Upper lobe of left lung (tissue), 6 donors: ENCODE results near the gene HIVEP2. TPM values are rescaled to one million over a fixed set of nuclear protein-coding genes. Genes with fewer than 3 reads are reported as not detected.

Experiments used
- ATAC-seq, 2 donors: fragments of 200-7000 bp; cut with Tn5 transposase; one replicate each; pipeline ENCODE4 v1.9.1; 2022; ENCODE audit warnings: mild to moderate bottlenecking in 2 of 2, moderate library complexity in 2 of 2; ENCODE audit not compliant: low FRiP score in 2 of 2
- DNase-seq, 2 donors: peaks; one replicate each; pipeline ENCODE4 v3.0.0-alpha.2; 2019 to 2020
- H3K27ac ChIP-seq, 4 donors: fragments of 200-600 bp; sonication (generic); one replicate each; pipeline ENCODE4 v1.5.1; 2016 to 2019
- H3K27me3 ChIP-seq, 4 donors: fragments of 200-600 bp; sonication (generic); one replicate each; pipeline ENCODE4 v1.5.1; 2017 to 2019
- H3K36me3 ChIP-seq, 4 donors: fragments of 200-600 bp; sonication (generic); one replicate each; pipeline ENCODE4 v1.5.1; 2016 to 2019
- H3K4me1 ChIP-seq, 4 donors: fragments of 200-600 bp; sonication (generic); one replicate each; pipeline ENCODE4 v1.5.1; 2018 to 2019
- H3K4me3 ChIP-seq, 4 donors: fragments of 200-600 bp; sonication (generic); one replicate each; pipeline ENCODE4 v1.5.1; 2017 to 2019; ENCODE audit warnings: mild to moderate bottlenecking in 2 of 4, moderate library complexity in 1 of 4
- H3K9me3 ChIP-seq, 4 donors: fragments of 200-600 bp; sonication (generic); one replicate each; pipeline ENCODE4 v1.5.1; 2018 to 2019
- CTCF ChIP-seq, 6 experiments: fragments of 450-650 bp in 4 of 6; fragments of 200-600 bp in 2 of 6; sonication (generic) in 2 of 6; IDR thresholded peaks; one replicate each; pipeline ENCODE4 v1.5.1; 2016 to 2019; ENCODE audit warnings: antibody characterized with exemption in 6 of 6
- EP300 ChIP-seq, 4 donors: sonication (generic); formaldehyde crosslinking; IDR thresholded peaks; one replicate each; pipeline ENCODE4 v1.5.1; 2017; ENCODE audit warnings: antibody characterized with exemption in 4 of 4, control low read depth in 2 of 4
- POLR2A ChIP-seq, 4 donors: fragments of 450-650 bp; IDR thresholded peaks; one replicate each; pipeline ENCODE4 v1.5.1; 2016 to 2017; ENCODE audit warnings: antibody characterized with exemption in 4 of 4, mild to moderate bottlenecking in 2 of 4
- POLR2AphosphoS5 ChIP-seq, 2 donors: sonication (generic); formaldehyde crosslinking; IDR thresholded peaks; one replicate each; pipeline ENCODE4 v1.5.1; 2017; ENCODE audit warnings: antibody characterized with exemption in 2 of 2
- WGBS, 2 donors: methylation state at CpG; one replicate each; pipeline ENCODE4 v1.1.5; 2017 to 2018; 5-methylcytosine and 5-hydroxymethylcytosine counted together
- total RNA-seq, 6 donors: library from RNA; depleted of rRNA in 4 of 6; stranded (reverse); fragments of >200 nt in 4 of 6; gene quantifications; one replicate each; pipeline versions ENCODE4 v1.1.0 to v1.2.1, GENCODE V29; 2016 to 2021
- donor health status: DM: no; HTN: no; CAD: no; lungs with moderate emphysema.
- donor health status: DM: no; HTN: yes; CAD: no; lungs with severe emphysema.

HIVEP2 gene
- total RNA-seq, 6 donors from 2014 or later: 10.4 to 32.5 (median 19.6) TPM

GRCh38 chr6:142860498-142860897 is 84.5 kb downstream of the HIVEP2 start:
- Histone ChIP-seq H3K9me3 (no peaks in the 10 kb centered on the region), H3K27ac (no peak overlapping the region), H3K4me3 (no peak overlapping the region), H3K36me3 (no peaks in the 10 kb centered on the region), H3K27me3 (no peaks in the 10 kb centered on the region), H3K4me1 (peaks cover 0 to 12% (median 2%) of the 10 kb centered on the region in 4 donors)
- no peak for TF ChIP-seq EP300 (IDR thresholded peaks at IDR 0.05)
- no peak for TF ChIP-seq CTCF (IDR thresholded peaks at IDR 0.05)
- no peak for TF ChIP-seq POLR2A (IDR thresholded peaks at IDR 0.05)
- TF ChIP-seq POLR2AphosphoS5 (IDR thresholded peaks at IDR 0.05): no peak
- WGBS, 2 donors: 94 to 96% methylated on average over 6 of the region's 6 CpGs
- DNase-seq (no peak), ATAC-seq (no peak)

- ATAC-seq: no peak
- peak in 1 of 2 donors; percentile 56 for DNase-seq
- Histone ChIP-seq H3K27ac (peak overlapping the region in 1 of 4 donors; percentile 64), H3K27me3 (no peaks in the 10 kb centered on the region), H3K9me3 (no peaks in the 10 kb centered on the region), H3K36me3 (no peaks in the 10 kb centered on the region), H3K4me1 (peaks cover 8 to 20% (median 12%) of the 10 kb centered on the region in 4 donors), H3K4me3 (no peak overlapping the region)
- 57 to 58% methylated on average over 9 of the region's 9 CpGs for WGBS, 2 donors
- TF ChIP-seq POLR2A (IDR thresholded peaks at IDR 0.05) (no peak), CTCF (IDR thresholded peaks at IDR 0.05) (no peak), EP300 (IDR thresholded peaks at IDR 0.05) (no peak), POLR2AphosphoS5 (IDR thresholded peaks at IDR 0.05) (no peak)
These were observed 87.0 kb downstream of the HIVEP2 start for GRCh38 chr6:142857796-142858555.

GRCh38 chr6:142857233-142857761 is 87.7 kb downstream of the HIVEP2 start:
- Histone ChIP-seq H3K4me1 (peaks cover 8 to 21% (median 13%) of the 10 kb centered on the region in 4 donors), H3K9me3 (no peaks in the 10 kb centered on the region), H3K27me3 (no peaks in the 10 kb centered on the region), H3K36me3 (no peaks in the 10 kb centered on the region), H3K27ac (no peak overlapping the region), H3K4me3 (no peak overlapping the region)
- TF ChIP-seq POLR2AphosphoS5 (IDR thresholded peaks at IDR 0.05): no peak
- no peak for TF ChIP-seq CTCF (IDR thresholded peaks at IDR 0.05)
- TF ChIP-seq POLR2A (IDR thresholded peaks at IDR 0.05): no peak
- no peak for TF ChIP-seq EP300 (IDR thresholded peaks at IDR 0.05)
- ATAC-seq: no peak
- no peak for DNase-seq
- WGBS, 2 donors: 69 to 81% methylated on average over 7 of the region's 7 CpGs

GRCh38 chr6:142856624-142857232 is 88.2 kb downstream of the HIVEP2 start:
- Histone ChIP-seq H3K9me3 (no peaks in the 10 kb centered on the region), H3K27me3 (no peaks in the 10 kb centered on the region), H3K4me3 (no peak overlapping the region), H3K27ac (no peak overlapping the region), H3K4me1 (peaks cover 8 to 21% (median 13%) of the 10 kb centered on the region in 4 donors), H3K36me3 (no peaks in the 10 kb centered on the region)
- 78 to 80% methylated on average over 6 of the region's 6 CpGs for WGBS, 2 donors
- no peak for DNase-seq
- no peak for ATAC-seq
- no peak for TF ChIP-seq CTCF (IDR thresholded peaks at IDR 0.05)
- no peak for TF ChIP-seq EP300 (IDR thresholded peaks at IDR 0.05)
- no peak for TF ChIP-seq POLR2AphosphoS5 (IDR thresholded peaks at IDR 0.05)
- TF ChIP-seq POLR2A (IDR thresholded peaks at IDR 0.05): no peak
